Endodermal cell (in vitro differentiated cells): ENCODE measurements around the gene STAMBPL1. TPM values are rescaled to one million over a fixed set of nuclear protein-coding genes. Genes with fewer than 3 reads are reported as not detected.

Experiments used
- DNase-seq: peaks from one replicate; pipeline ENCODE4 v3.0.0-alpha.2; 2017
- H3K27ac ChIP-seq: 2 replicates; pipeline ENCODE4 v1.5.1; 2013; ENCODE audit warnings: mild to moderate bottlenecking, low read depth, low read length, moderate library complexity
- H3K27me3 ChIP-seq: 2 replicates; pipeline ENCODE4 v1.6.1; 2013; ENCODE audit warnings: mild to moderate bottlenecking, low read length, moderate library complexity; ENCODE audit not compliant: insufficient read depth, control insufficient read depth, poor library complexity, severe bottlenecking
- H3K36me3 ChIP-seq: 2 replicates; pipeline ENCODE4 v1.7.0; 2013; ENCODE audit warnings: mild to moderate bottlenecking, low read length, moderate library complexity; ENCODE audit not compliant: control insufficient read depth, insufficient read depth
- H3K4me1 ChIP-seq: one replicate; pipeline ENCODE4 v1.7.0; 2013; ENCODE audit warnings: low read length; ENCODE audit not compliant: control insufficient read depth, insufficient read depth
- H3K4me3 ChIP-seq: 2 replicates; pipeline ENCODE4 v1.5.1; 2013; ENCODE audit warnings: mild to moderate bottlenecking, low read length, moderate library complexity
- H3K9ac ChIP-seq: 2 replicates; pipeline ENCODE4 v1.6.1; 2013; ENCODE audit warnings: mild to moderate bottlenecking, low read length, moderate library complexity; ENCODE audit not compliant: poor library complexity, severe bottlenecking; ENCODE audit errors: extremely low read depth
- H3K9me3 ChIP-seq: 2 replicates; pipeline ENCODE4 v1.6.1; 2013; ENCODE audit warnings: mild to moderate bottlenecking, low read length, moderate library complexity; ENCODE audit not compliant: control insufficient read depth
- H3K27ac Mint-ChIP-seq: 2 replicates; pipeline ENCODE4 v1.8.0; 2020; ENCODE audit warnings: mixed read lengths
- H3K27me3 Mint-ChIP-seq: 2 replicates; pipeline ENCODE4 v1.8.0; 2021; ENCODE audit warnings: mild to moderate bottlenecking, mixed read lengths; ENCODE audit not compliant: insufficient read depth
- H3K36me3 Mint-ChIP-seq: 2 replicates; pipeline ENCODE4 v1.8.0; 2020; ENCODE audit warnings: low read depth, mixed read lengths
- H3K4me1 Mint-ChIP-seq: 2 replicates; pipeline ENCODE4 v1.8.0; 2020; ENCODE audit warnings: mixed read lengths
- H3K4me3 Mint-ChIP-seq: 2 replicates; pipeline ENCODE4 v1.8.0; 2020; ENCODE audit warnings: mild to moderate bottlenecking, moderate library complexity, mixed read lengths
- H3K9me3 Mint-ChIP-seq: 2 replicates; pipeline ENCODE4 v1.8.0; 2020; ENCODE audit warnings: mild to moderate bottlenecking, mixed read lengths
- CTCF ChIP-seq: fragments of 200-600 bp; sonication (generic); conservative IDR thresholded peaks from 2 replicates; pipeline ENCODE4 v1.5.0; 2021; ENCODE audit warnings: antibody characterized with exemption, mild to moderate bottlenecking
- WGBS, 2 experiments: methylation state at CpG; one replicate each; pipeline versions ENCODE4 v1.1.5 to v1.1.7; 2013; ENCODE audit warnings: missing lambda C conversion rate in 2 of 2, mixed read lengths in 1 of 2; ENCODE audit not compliant: insufficient coverage in 1 of 2, insufficient read length in 1 of 2; 5-methylcytosine and 5-hydroxymethylcytosine counted together
- total RNA-seq, 2 donors: library from RNA; stranded (reverse); fragmentation: NEBNext Ultra II Directional in 1 of 2; extraction: Animal tissue kit (Norgen Biotek cat#: 25700) in 1 of 2; gene quantifications; 2 replicates in 1 of 2; 3 replicates in 1 of 2; pipeline ENCODE4 v1.2.1, GENCODE V29; 2021

STAMBPL1 gene
- total RNA-seq, 2 donors from 2014 or later = 1.2 to 4.1 TPM

GRCh38 chr10:88873757-88874156 lies 6.3 kb upstream of the STAMBPL1 start:
- Mint-ChIP-seq H3K9me3 (no peaks in the 10 kb centered on the region), H3K27me3 (peaks cover 27% of the 10 kb centered on the region), H3K27ac (no peak overlapping the region), H3K4me3 (no peak overlapping the region), H3K36me3 (no peaks in the 10 kb centered on the region), H3K4me1 (no peaks in the 10 kb centered on the region)
- no peak overlapping the region for H3K4me3 ChIP-seq
- H3K9ac ChIP-seq = no peak overlapping the region
- no peaks in the 10 kb centered on the region for H3K9me3 ChIP-seq
- DNase-seq = no peak
- no peaks in the 10 kb centered on the region for H3K36me3 ChIP-seq
- no peak for TF ChIP-seq CTCF
- peaks cover 24% of the 10 kb centered on the region for H3K27me3 ChIP-seq
- H3K27ac ChIP-seq = no peak overlapping the region
- 60% methylated on average over 2 of the region's 2 CpGs; no CpG with 5 or more reads in 1 of the 2 experiments for WGBS, 2 experiments
- no peaks in the 10 kb centered on the region for H3K4me1 ChIP-seq

- Mint-ChIP-seq H3K4me3 (no peak overlapping the region), H3K9me3 (no peaks in the 10 kb centered on the region), H3K4me1 (no peaks in the 10 kb centered on the region), H3K27ac (no peak overlapping the region), H3K36me3 (no peaks in the 10 kb centered on the region), H3K27me3 (peaks cover 32% of the 10 kb centered on the region)
- peaks cover 30% of the 10 kb centered on the region for H3K27me3 ChIP-seq
- 100% methylated on average over 2 of the region's 2 CpGs; no CpG with 5 or more reads in 1 of the 2 experiments for WGBS, 2 experiments
- DNase-seq = no peak
- no peaks in the 10 kb centered on the region for H3K4me1 ChIP-seq
- H3K9me3 ChIP-seq = no peaks in the 10 kb centered on the region
- H3K36me3 ChIP-seq = no peaks in the 10 kb centered on the region
- no peak overlapping the region for H3K27ac ChIP-seq
- H3K4me3 ChIP-seq = no peak overlapping the region
- no peak for TF ChIP-seq CTCF
- no peak overlapping the region for H3K9ac ChIP-seq
Measured at GRCh38 chr10:88874281-88874680, 5.8 kb upstream of the STAMBPL1 start.

- no peak for TF ChIP-seq CTCF
- H3K4me1 Mint-ChIP-seq = peaks cover 1% of the 10 kb centered on the region
- no peak for DNase-seq
- H3K4me3 ChIP-seq = no peak overlapping the region
- H3K27ac Mint-ChIP-seq = no peak overlapping the region
- no peak overlapping the region for H3K4me3 Mint-ChIP-seq
- peaks cover 39% of the 10 kb centered on the region for H3K27me3 Mint-ChIP-seq
- H3K9me3 ChIP-seq = no peaks in the 10 kb centered on the region
- H3K36me3 ChIP-seq = no peaks in the 10 kb centered on the region
- H3K4me1 ChIP-seq = no peaks in the 10 kb centered on the region
- H3K27ac ChIP-seq = no peak overlapping the region
- H3K36me3 Mint-ChIP-seq = no peaks in the 10 kb centered on the region
- H3K9ac ChIP-seq = no peak overlapping the region
- peaks cover 36% of the 10 kb centered on the region for H3K27me3 ChIP-seq
- H3K9me3 Mint-ChIP-seq = no peaks in the 10 kb centered on the region
Measured at GRCh38 chr10:88875081-88875480, 5.0 kb upstream of the STAMBPL1 start.
